Stimulated activated CD4-positive, alpha-beta T cell treated with anti-CD3 and anti-CD28 coated beads, TNF-alpha, amount 100 ng/mL, for 4 hours (primary cell): ENCODE results near the gene CCDC28B.
A peak's percentile ranks its signal among the peaks of the same experiment; 100 is the strongest.
"Not testable (repeated sequence)": the region's sequence is repeated elsewhere in the genome, so short reads cannot be mapped to it uniquely, and the experiment has no call there.

ENCODE experiments used
- DNase-seq, 3 experiments: peaks; one replicate each; pipeline ENCODE4 v3.0.0-alpha.2; 2020; ENCODE audit warnings: low read depth in 3 of 3

Gene CCDC28B

GRCh38 chr1:32200226-32201010, at the start of gene CCDC28B:
CCDC28B (plus strand) TSS chr1:32200595; CDS start chr1:32201936, 1,341 bp downstream.
- DNase-seq, result peak; percentile 20 to 35 (median 30)

- no peak for DNase-seq
Observed at GRCh38 chr1:32150847-32151246, 49.5 kb upstream of the CCDC28B start.

GRCh38 chr1:32151319-32151787, 49.0 kb upstream of the CCDC28B start:
- DNase-seq, result no peak

GRCh38 chr1:32159189-32159588, 41.2 kb upstream of the CCDC28B start:
- no peak for DNase-seq

GRCh38 chr1:32163405-32163804, 37.0 kb upstream of the CCDC28B start:
- DNase-seq, result no peak

GRCh38 chr1:32165633-32166032, 34.8 kb upstream of the CCDC28B start:
- not testable (repeated sequence) for DNase-seq

- no peak for DNase-seq
Observed at GRCh38 chr1:32170991-32171390, 29.4 kb upstream of the CCDC28B start.

- no peak for DNase-seq
Observed at GRCh38 chr1:32172621-32173245, 27.7 kb upstream of the CCDC28B start.

- no peak for DNase-seq
Observed at GRCh38 chr1:32178380-32179192, 21.8 kb upstream of the CCDC28B start.

- DNase-seq, result no peak
Observed at GRCh38 chr1:32179193-32179442, 21.3 kb upstream of the CCDC28B start.

- DNase-seq, result peak; percentile 82 to 87 (median 84)
Observed at GRCh38 chr1:32179443-32180185, 20.8 kb upstream of the CCDC28B start, which contains the start of gene TXLNA. TXLNA (plus strand) TSS chr1:32179675; CDS start chr1:32180346, 671 bp downstream.

- no peak for DNase-seq
Observed at GRCh38 chr1:32180186-32181060, 20.0 kb upstream of the CCDC28B start.

GRCh38 chr1:32181065-32181464, 19.3 kb upstream of the CCDC28B start:
- DNase-seq, result no peak

- no peak for DNase-seq
Observed at GRCh38 chr1:32181563-32181962, 18.8 kb upstream of the CCDC28B start.

GRCh38 chr1:32182060-32182459, 18.3 kb upstream of the CCDC28B start:
- DNase-seq, result no peak

GRCh38 chr1:32184650-32185049, 15.7 kb upstream of the CCDC28B start:
- DNase-seq, result no peak

- DNase-seq, result no peak
Observed at GRCh38 chr1:32186077-32186476, 14.3 kb upstream of the CCDC28B start.

GRCh38 chr1:32186491-32186890, 13.9 kb upstream of the CCDC28B start:
- DNase-seq, result no peak

GRCh38 chr1:32187850-32188249, 12.5 kb upstream of the CCDC28B start:
- no peak for DNase-seq

GRCh38 chr1:32192220-32192948, 8.0 kb upstream of the CCDC28B start:
- no peak for DNase-seq
